Spleen (tissue), 11 donors: Measurements from ENCODE around the gene U2AF2. TPM values are rescaled to one million over a fixed set of nuclear protein-coding genes. Genes with fewer than 3 reads are reported as not detected.

Experiments
- DNase-seq: peaks from one replicate; pipeline ENCODE4 v3.0.0-alpha.2; 2020
- H3K27ac ChIP-seq, 8 donors: fragments of 200-600 bp; sonication (generic) in 7 of 8; 1 replicate in 4 of 8; 2 replicates in 4 of 8; pipeline versions ENCODE4 v1.5.0 to v1.8.0; 2016 to 2021; ENCODE audit warnings: inconsistent platforms in 4 of 8, mild to moderate bottlenecking in 4 of 8, moderate library complexity in 1 of 8
- H3K27me3 ChIP-seq, 7 donors: fragments of 200-600 bp; sonication (generic) in 6 of 7; replicated peaks in 1 of 7; 1 replicate in 4 of 7; 2 replicates in 3 of 7; pipeline versions ENCODE4 v1.5.0 to v1.8.0; 2016 to 2021; ENCODE audit warnings: inconsistent platforms in 3 of 7, mild to moderate bottlenecking in 1 of 7
- H3K36me3 ChIP-seq, 6 donors: fragments of 200-600 bp; sonication (generic) in 5 of 6; 1 replicate in 4 of 6; 2 replicates in 2 of 6; pipeline versions ENCODE4 v1.5.0 to v1.8.0; 2016 to 2021; ENCODE audit warnings: inconsistent platforms in 2 of 6
- H3K4me1 ChIP-seq, 6 donors: fragments of 200-600 bp; sonication (generic) in 5 of 6; 1 replicate in 3 of 6; 2 replicates in 3 of 6; pipeline versions ENCODE4 v1.5.0 to v1.8.0; 2016 to 2021; ENCODE audit warnings: inconsistent platforms in 3 of 6
- H3K4me3 ChIP-seq, 8 donors: fragments of 200-600 bp; sonication (generic) in 7 of 8; 1 replicate in 4 of 8; 2 replicates in 4 of 8; pipeline versions ENCODE4 v1.5.0 to v1.8.0; 2016 to 2021; ENCODE audit warnings: inconsistent platforms in 4 of 8, mild to moderate bottlenecking in 4 of 8, moderate library complexity in 2 of 8
- H3K9me3 ChIP-seq, 8 donors: fragments of 200-600 bp; sonication (generic) in 7 of 8; 1 replicate in 4 of 8; 2 replicates in 4 of 8; pipeline versions ENCODE4 v1.5.0 to v1.8.0; 2016 to 2021; ENCODE audit warnings: inconsistent platforms in 4 of 8
- CTCF ChIP-seq, 11 experiments: fragments of 200-600 bp in 7 of 11; fragments of 450-650 bp in 4 of 11; sonication (generic) in 4 of 11; IDR thresholded peaks in 8 of 11; conservative IDR thresholded peaks in 3 of 11; 1 replicate in 7 of 11; 2 replicates in 4 of 11; pipeline versions ENCODE4 v1.4.0 to v1.8.0; 2016 to 2021; ENCODE audit warnings: antibody characterized with exemption in 11 of 11, inconsistent platforms in 4 of 11, mild to moderate bottlenecking in 1 of 11
- POLR2A ChIP-seq, 3 donors: fragments of 450-650 bp; IDR thresholded peaks; one replicate each; pipeline ENCODE4 v1.5.1; 2017; ENCODE audit warnings: antibody characterized with exemption in 3 of 3, mild to moderate bottlenecking in 1 of 3
- POLR2AphosphoS5 ChIP-seq, 3 donors: sonication (generic); formaldehyde crosslinking; IDR thresholded peaks; one replicate each; pipeline ENCODE4 v1.5.1; 2017; ENCODE audit warnings: antibody characterized with exemption in 3 of 3
- WGBS, 5 donors: extraction: QIAGEN DNeasy Blood & Tissue Kit in 3 of 5; methylation state at CpG; one replicate each; pipeline versions ENCODE4 v1.1.5 to v1.1.7; 2013 to 2018; 5-methylcytosine and 5-hydroxymethylcytosine counted together
- intact Hi-C: fragments of 100-400 bp; cut with DNase I; formaldehyde crosslinking; loops from one replicate; pipeline ENCODE4 v1.15.0; 2023; ENCODE audit warnings: low total_unique reads
- polyA plus RNA-seq, 3 donors: library from polyadenylated mRNA; stranded (reverse); fragments of 200-250 nt; gene quantifications; one replicate each; pipeline ENCODE4 v1.2.1, GENCODE V29; 2013
- total RNA-seq, 7 donors: library from RNA; depleted of rRNA in 3 of 7; stranded (reverse); fragments of >200 nt in 3 of 7; fragmentation: NEBNext Ultra II Directional in 4 of 7; extraction: Animal tissue kit (Norgen Biotek cat#: 25700) in 4 of 7; gene quantifications; one replicate each; pipeline versions ENCODE4 v1.1.0 to v1.2.1, GENCODE V29; 2016 to 2021
- donor health status: healthy with polysubstance abuse.
- donor health status: DM: no; HTN: no; CAD: no; lungs with moderate emphysema.
- donor health status: DM: no; HTN: no; CAD: no.
- donor health status: Bipolar disorder and iron deficiency.
- donor health status: healthy.
- donor health status: DM: no; HTN: no; CAD: no.
- donor health status: DM: yes; HTN: yes; CAD: no.

The U2AF2 gene
- total and polyA plus RNA-seq, 10 donors = 67.2 to 218 (median 171) TPM

GRCh38 chr19:55618426-55618825, 36.4 kb upstream of the U2AF2 start:
- Histone ChIP-seq H3K4me3 (no peak overlapping the region), H3K9me3 (no peaks in the 10 kb centered on the region), H3K4me1 (peaks cover under 1 to 88% (median 21%) of the 10 kb centered on the region in 6 donors), H3K27ac (peak overlapping the region in 4 of 8 donors; percentile 11 to 95 (median 84)), H3K27me3 (no peaks in the 10 kb centered on the region), H3K36me3 (peaks cover 0 to 73% (median 44%) of the 10 kb centered on the region in 6 donors)
- 80 to 94% (median 84%) methylated on average over 7 of the region's 7 CpGs for WGBS, 5 donors
- TF ChIP-seq CTCF (IDR thresholded peaks at IDR 0.05 in 8 of 11, conservative IDR thresholded peaks at IDR 0.05 in 3 of 11) (no peak), POLR2AphosphoS5 (IDR thresholded peaks at IDR 0.05) (no peak), POLR2A (IDR thresholded peaks at IDR 0.05) (no peak)
- intact Hi-C loops = no loop called here
- no peak for DNase-seq

GRCh38 chr19:55619286-55619685, 35.5 kb upstream of the U2AF2 start:
- DNase-seq = no peak
- H3K27ac ChIP-seq = peak overlapping the region in 7 of 8 donors; percentile 8 to 95 (median 69)
- H3K36me3 ChIP-seq = peaks cover 0 to 65% (median 38%) of the 10 kb centered on the region in 6 donors
- intact Hi-C loops = no loop called here
- H3K27me3 ChIP-seq = no peaks in the 10 kb centered on the region
- H3K9me3 ChIP-seq = no peaks in the 10 kb centered on the region
- WGBS, 5 donors = 54 to 80% (median 75%) methylated on average over 3 of the region's 3 CpGs
- no peak overlapping the region for H3K4me3 ChIP-seq
- no peak for TF ChIP-seq CTCF (IDR thresholded peaks at IDR 0.05 in 8 of 11, conservative IDR thresholded peaks at IDR 0.05 in 3 of 11)
- TF ChIP-seq POLR2AphosphoS5 (IDR thresholded peaks at IDR 0.05) = no peak
- no peak for TF ChIP-seq POLR2A (IDR thresholded peaks at IDR 0.05)
- H3K4me1 ChIP-seq = peaks cover 0 to 87% (median 26%) of the 10 kb centered on the region in 6 donors

GRCh38 chr19:55620410-55621204, 34.2 kb upstream of the U2AF2 start:
- peak overlapping the region in 7 of 8 donors; percentile 39 to 95 (median 69) for H3K27ac ChIP-seq

More at GRCh38 chr19:55620410-55621204, 34.2 kb upstream of the U2AF2 start:
- TF ChIP-seq CTCF (IDR thresholded peaks at IDR 0.05 in 8 of 11, conservative IDR thresholded peaks at IDR 0.05 in 3 of 11) (no peak), POLR2AphosphoS5 (IDR thresholded peaks at IDR 0.05) (peak in 2 of 3 donors; percentile 27 to 58), POLR2A (IDR thresholded peaks at IDR 0.05) (no peak)
- 65 to 83% (median 75%) methylated on average over 12 of the region's 12 CpGs for WGBS, 5 donors
- intact Hi-C loops = no loop called here
- no peaks in the 10 kb centered on the region for H3K27me3 ChIP-seq
- no peak for DNase-seq
- peaks cover 0 to 51% (median 26%) of the 10 kb centered on the region in 6 donors for H3K36me3 ChIP-seq
- peaks cover 0 to 95% (median 35%) of the 10 kb centered on the region in 6 donors for H3K4me1 ChIP-seq
- H3K4me3 ChIP-seq = peak overlapping the region in 1 of 8 donors; percentile 39
- H3K9me3 ChIP-seq = no peaks in the 10 kb centered on the region
